Measurements from ENCODE around the gene RASAL2.

DNA sequence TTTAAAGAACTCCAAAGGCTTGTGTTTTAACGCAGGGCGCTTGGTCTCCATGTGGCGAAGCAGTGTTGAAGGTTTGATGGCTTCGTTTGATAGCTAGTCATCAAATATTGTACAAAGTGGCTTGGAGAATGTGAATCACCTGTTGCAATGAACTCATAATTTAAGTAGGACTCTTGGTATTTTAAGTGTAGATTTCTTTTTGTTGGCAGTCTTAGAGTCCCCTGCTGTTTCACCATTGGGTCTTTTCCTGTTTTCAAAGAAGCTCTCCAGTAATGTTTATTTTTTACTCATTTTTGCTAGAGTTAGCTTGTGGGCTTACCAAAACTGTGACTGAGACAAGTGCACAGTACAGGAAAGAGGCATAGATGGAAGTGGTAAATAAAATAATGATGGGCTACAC, 26.2 kb downstream of the RASAL2 start:
- TF ChIP-seq EZH2 (IDR thresholded peaks at IDR 0.05; ENCODE audit: insufficient read depth, low read length), result no peak
- TF ChIP-seq, protein P1, sequence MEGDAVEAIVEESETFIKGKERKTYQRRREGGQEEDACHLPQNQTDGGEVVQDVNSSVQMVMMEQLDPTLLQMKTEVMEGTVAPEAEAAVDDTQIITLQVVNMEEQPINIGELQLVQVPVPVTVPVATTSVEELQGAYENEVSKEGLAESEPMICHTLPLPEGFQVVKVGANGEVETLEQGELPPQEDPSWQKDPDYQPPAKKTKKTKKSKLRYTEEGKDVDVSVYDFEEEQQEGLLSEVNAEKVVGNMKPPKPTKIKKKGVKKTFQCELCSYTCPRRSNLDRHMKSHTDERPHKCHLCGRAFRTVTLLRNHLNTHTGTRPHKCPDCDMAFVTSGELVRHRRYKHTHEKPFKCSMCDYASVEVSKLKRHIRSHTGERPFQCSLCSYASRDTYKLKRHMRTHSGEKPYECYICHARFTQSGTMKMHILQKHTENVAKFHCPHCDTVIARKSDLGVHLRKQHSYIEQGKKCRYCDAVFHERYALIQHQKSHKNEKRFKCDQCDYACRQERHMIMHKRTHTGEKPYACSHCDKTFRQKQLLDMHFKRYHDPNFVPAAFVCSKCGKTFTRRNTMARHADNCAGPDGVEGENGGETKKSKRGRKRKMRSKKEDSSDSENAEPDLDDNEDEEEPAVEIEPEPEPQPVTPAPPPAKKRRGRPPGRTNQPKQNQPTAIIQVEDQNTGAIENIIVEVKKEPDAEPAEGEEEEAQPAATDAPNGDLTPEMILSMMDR (IDR thresholded peaks at IDR 0.05; ENCODE audit: insufficient read depth, low read depth, low read length), result no peak
